Panc1 (cell line): ENCODE data around the gene IL20RB. TPM values are rescaled to one million over a fixed set of nuclear protein-coding genes. Genes with fewer than 3 reads are reported as not detected.

Experiments used
- ATAC-seq: fragments of 200-7000 bp; cut with Tn5 transposase; 2 replicates; pipeline ENCODE4 v1.9.1; 2020; ENCODE audit warnings: mild to moderate bottlenecking, moderate library complexity
- BruUV-seq: library from RNA; stranded (reverse); fragments of 400-500 nt; replicated peaks from 2 replicates; lab custom pipeline; 2021; lab: Mats Ljungman, UMichigan
- CTCF ChIA-PET: fragments of 300-600 bp; sonication (Branson Sonifier 250); formaldehyde crosslinking; loops from one replicate; lab custom pipeline; 2022; ENCODE audit warnings: antibody characterized with exemption; lab: Charles Lee
- POLR2A ChIA-PET: fragments of 300-600 bp; sonication (Branson Sonifier 250); formaldehyde crosslinking; loops from one replicate; lab custom pipeline; 2022; ENCODE audit warnings: antibody characterized with exemption; lab: Charles Lee
- DNase-seq: peaks from one replicate; pipeline ENCODE4 v3.0.0-alpha.2; 2010; ENCODE audit warnings: low read depth, low spot score
- H3K27ac ChIP-seq: 2 replicates; pipeline ENCODE4 v1.5.1; 2011; ENCODE audit warnings: mild to moderate bottlenecking, low read length, inconsistent platforms
- H3K27me3 ChIP-seq: fragments of 200-500 bp; sonication (Bioruptor generic); 2 replicates; pipeline ENCODE4 v1.6.0; 2014; ENCODE audit warnings: low read length, inconsistent platforms; ENCODE audit not compliant: control insufficient read depth, insufficient read depth
- H3K36me3 ChIP-seq: fragments of 200-500 bp; sonication (Bioruptor generic); 2 replicates; pipeline ENCODE4 v1.5.1; 2014; ENCODE audit warnings: inconsistent platforms, mild to moderate bottlenecking, low read length, moderate library complexity; ENCODE audit not compliant: control insufficient read depth, insufficient read depth
- H3K4me1 ChIP-seq: 2 replicates; pipeline ENCODE4 v1.5.1; 2011; ENCODE audit warnings: inconsistent platforms, mild to moderate bottlenecking, low read length, moderate library complexity; ENCODE audit not compliant: control insufficient read depth, insufficient read depth
- H3K4me3 ChIP-seq, 2 experiments: 2 replicates each; pipeline ENCODE4 v1.5.1; 2011 to 2012; ENCODE audit warnings: low read depth in 2 of 2, low read length in 2 of 2, mild to moderate bottlenecking in 2 of 2, inconsistent platforms in 1 of 2, moderate library complexity in 1 of 2
- H3K9me3 ChIP-seq: fragments of 200-500 bp; sonication (Bioruptor generic); 2 replicates; pipeline ENCODE4 v1.5.1; 2014; ENCODE audit warnings: low read depth, mild to moderate bottlenecking, inconsistent platforms, low read length, moderate library complexity; ENCODE audit not compliant: control insufficient read depth, insufficient read depth
- CTCF ChIP-seq: fragments of 450-650 bp; IDR thresholded peaks from 2 replicates; pipeline ENCODE4 v1.5.1; 2017; ENCODE audit warnings: mild to moderate bottlenecking
- POLR2AphosphoS5 ChIP-seq: IDR thresholded peaks from 2 replicates; pipeline ENCODE4 v1.6.1; 2012; ENCODE audit warnings: mild to moderate bottlenecking, low read depth, low read length, moderate library complexity
- REST ChIP-seq, 2 experiments: IDR thresholded peaks; 2 replicates each; pipeline ENCODE4 v1.6.1; 2011 to 2012; ENCODE audit warnings: low read depth in 2 of 2, control low read depth in 1 of 2, low read length in 1 of 2, mild to moderate bottlenecking in 1 of 2, moderate library complexity in 1 of 2; ENCODE audit not compliant: insufficient read depth in 1 of 2
- SIN3A ChIP-seq: IDR thresholded peaks from 2 replicates; pipeline ENCODE4 v1.6.1; 2012; ENCODE audit warnings: low read depth, mild to moderate bottlenecking, low read length, moderate library complexity, borderline replicate concordance; ENCODE audit not compliant: insufficient read depth
- TCF7L2 ChIP-seq: IDR thresholded peaks from 2 replicates; pipeline ENCODE4 v1.6.1; 2011; ENCODE audit warnings: mild to moderate bottlenecking, low read depth, low read length, inconsistent platforms
- in situ Hi-C: cut with HindIII; loops from 2 replicates; pipeline ENCODE4 v1.10.0; 2016; ENCODE audit warnings: low sequenced_read_pairs, low pct_unique_long_range_greater_than_20kb
- intact Hi-C: fragments of 100-400 bp; cut with micrococcal nuclease; formaldehyde crosslinking; loops from one replicate; pipeline ENCODE4 v1.10.0; 2022; ENCODE audit not compliant: unreplicated experiment
- total RNA-seq: library from RNA; stranded (reverse); gene quantifications from one replicate; pipeline ENCODE4 v1.2.1, GENCODE V29; 2021; ENCODE audit not compliant: unreplicated experiment

Gene IL20RB
- total RNA-seq, 1 experiment from 2014 or later = 1.7 TPM

- no peaks in the 10 kb centered on the region for H3K9me3 ChIP-seq
- DNase-seq (no peak), ATAC-seq (no peak)
- no peaks in the 10 kb centered on the region for H3K27me3 ChIP-seq
- TF ChIP-seq POLR2AphosphoS5 = no peak
- H3K36me3 ChIP-seq = peaks cover 3% of the 10 kb centered on the region; the same call in 1 of the 2 replicates
- no TSS peak for BruUV-seq
- H3K4me1 ChIP-seq = no peaks in the 10 kb centered on the region
- ChIA-PET CTCF (interaction anchor here (0.6 kb wide), 1 partner anchor 1537 kb away, joined by 4 read pairs; no protein-coding TSS in a partner anchor), POLR2A (no interaction called here)
- intact Hi-C loops = no loop called here
- H3K27ac ChIP-seq = no peak overlapping the region
- in situ Hi-C loops = no loop called here
- no peak overlapping the region for H3K4me3 ChIP-seq
Measured at GRCh38 chr3:136928240-136928639, 29.5 kb upstream of the IL20RB start.

- H3K4me3 ChIP-seq = no peak overlapping the region
Measured at GRCh38 chr3:136929977-136930670, 27.7 kb upstream of the IL20RB start.

More at GRCh38 chr3:136929977-136930670, 27.7 kb upstream of the IL20RB start:
- Histone ChIP-seq H3K4me1 (no peaks in the 10 kb centered on the region), H3K36me3 (peaks cover 3% of the 10 kb centered on the region; the same call in 1 of the 2 replicates), H3K27me3 (no peaks in the 10 kb centered on the region), H3K9me3 (no peaks in the 10 kb centered on the region), H3K27ac (no peak overlapping the region)
- intact Hi-C loops (no loop called here), in situ Hi-C loops (no loop called here)
- ChIA-PET POLR2A (no interaction called here), CTCF (no interaction called here)
- BruUV-seq = no TSS peak
- no peak for ATAC-seq
- TF ChIP-seq CTCF = no peak
- no peak for TF ChIP-seq POLR2AphosphoS5
- no peak for TF ChIP-seq REST (IDR thresholded peaks at IDR 0.05; ENCODE audit: insufficient read depth in 1 of 2, low read depth in 2 of 2, low read length in 1 of 2)
- TF ChIP-seq TCF7L2 = no peak
- no peak for TF ChIP-seq SIN3A
- DNase-seq = no peak
